Cerebellar nuclear complex (tissue), 1 donor: Measurements from ENCODE around the gene CST9L.

ENCODE experiments used
- DNase-seq, 2 experiments: peaks; one replicate each; lab custom pipeline; 2025; lab: John Stamatoyannopoulos, UW

The CST9L gene

GRCh38 chr20:23546435-23547144, 21.7 kb downstream of the CST9L start:
- no peak for DNase-seq

- DNase-seq, result no peak
Measured at GRCh38 chr20:23544133-23544532, 24.2 kb downstream of the CST9L start.

GRCh38 chr20:23542801-23543200, 25.5 kb downstream of the CST9L start:
- DNase-seq, result no peak

GRCh38 chr20:23541776-23542175, 26.5 kb downstream of the CST9L start:
- DNase-seq, result no peak

GRCh38 chr20:23541330-23541729, 27.0 kb downstream of the CST9L start:
- DNase-seq, result no peak

GRCh38 chr20:23540624-23541023, 27.7 kb downstream of the CST9L start:
- no peak for DNase-seq

GRCh38 chr20:23537030-23537429, 31.3 kb downstream of the CST9L start:
- DNase-seq, result no peak

- DNase-seq, result no peak
Measured at GRCh38 chr20:23536328-23536974, 31.8 kb downstream of the CST9L start.

- DNase-seq, result no peak
Measured at GRCh38 chr20:23534801-23535593, 33.3 kb downstream of the CST9L start.

GRCh38 chr20:23533161-23533560, 35.1 kb downstream of the CST9L start:
- no peak for DNase-seq

GRCh38 chr20:23532533-23532932, 35.8 kb downstream of the CST9L start:
- DNase-seq, result no peak

GRCh38 chr20:23530937-23531567, 37.2 kb downstream of the CST9L start:
- DNase-seq, result no peak

- DNase-seq, result no peak
Measured at GRCh38 chr20:23528867-23529431, 39.3 kb downstream of the CST9L start.

GRCh38 chr20:23526850-23527249, 41.4 kb downstream of the CST9L start:
- no peak for DNase-seq

- no peak for DNase-seq
Measured at GRCh38 chr20:23524146-23524545, 44.1 kb downstream of the CST9L start.

GRCh38 chr20:23520185-23520584, 48.1 kb downstream of the CST9L start:
- DNase-seq, result no peak

GRCh38 chr20:23519556-23519955, 48.7 kb downstream of the CST9L start:
- no peak for DNase-seq

- no peak for DNase-seq
Measured at GRCh38 chr20:23517719-23518118, 50.6 kb downstream of the CST9L start.

GRCh38 chr20:23515250-23515939, 52.9 kb downstream of the CST9L start:
- DNase-seq, result no peak

- DNase-seq, result no peak
Measured at GRCh38 chr20:23514848-23515247, 53.4 kb downstream of the CST9L start.
